GM12892 (cell line): Measurements from ENCODE around the gene DDRGK1.

Source experiments
- POLR2A ChIP-seq: IDR thresholded peaks from 2 replicates; pipeline ENCODE4 v1.6.1; 2011; ENCODE audit warnings: low read depth, low read length, control low read depth
- POLR2AphosphoS5 ChIP-seq: IDR thresholded peaks from 2 replicates; pipeline ENCODE4 v1.6.1; 2011; ENCODE audit warnings: low read depth, low read length, control low read depth
- TAF1 ChIP-seq: IDR thresholded peaks from 2 replicates; pipeline ENCODE4 v1.6.1; 2011; ENCODE audit warnings: low read depth, mild to moderate bottlenecking, control low read depth, low read length, borderline replicate concordance

GRCh38 chr20:3243718-3244358 is 39.4 kb upstream of the DDRGK1 start:
- TF ChIP-seq POLR2A: no peak
- TF ChIP-seq POLR2AphosphoS5: no peak
- no peak for TF ChIP-seq TAF1
